ENCODE measurements around the gene VAMP1. TPM values are rescaled to one million over a fixed set of nuclear protein-coding genes. Genes with fewer than 3 reads are reported as not detected.
A peak's percentile ranks its signal among the peaks of the same experiment; 100 is the strongest.

VAMP1 gene
- total and polyA plus RNA-seq, 2 of the 13 experiments (the other 11 are each of a cell fraction or from before 2014, with no cell fraction given) = 2.5 to 7.4 TPM

GRCh38 chr12:6451348-6452244 is 18.9 kb downstream of the VAMP1 start, which contains the start of gene TAPBPL (continued):
- TF ChIP-seq AGO1 (IDR thresholded peaks at IDR 0.05; ENCODE audit: low read depth, low read length, poor library complexity, severe bottlenecking) (no peak), MEIS2 (CRISPR knock-in tag; IDR thresholded peaks at IDR 0.05) (peak; percentile 28; the same call in 1 of the 2 replicates), LCORL (IDR thresholded peaks at IDR 0.05) (no peak), LCORL (CRISPR knock-in tag; IDR thresholded peaks at IDR 0.05) (peak; percentile 70; the same call in 1 of the 2 replicates), NKX3-1 (CRISPR knock-in tag; IDR thresholded peaks at IDR 0.05) (peak; percentile 59; the same call in 1 of the 2 replicates), RAD21 (CRISPR knock-in tag; IDR thresholded peaks at IDR 0.05) (no peak), ZNF263 (CRISPR knock-in tag; IDR thresholded peaks at IDR 0.05) (no peak), PHF5A (CRISPR knock-in tag; IDR thresholded peaks at IDR 0.05; ENCODE audit: low read depth, unreplicated experiment) (peak; percentile 34), ZNF790 (CRISPR knock-in tag; IDR thresholded peaks at IDR 0.05; ENCODE audit: borderline replicate concordance) (0 out of 2 replicates have a peak, but pooled peaks have one; percentile 38), ZNF780A (CRISPR knock-in tag; IDR thresholded peaks at IDR 0.05) (no peak), ZNF605 (CRISPR knock-in tag; IDR thresholded peaks at IDR 0.05) (peak; percentile 80), GMEB2 (CRISPR knock-in tag; IDR thresholded peaks at IDR 0.05; ENCODE audit: low read depth) (no peak), ZNF607 (CRISPR knock-in tag; IDR thresholded peaks at IDR 0.05; ENCODE audit: borderline replicate concordance) (peak; percentile 21; the same call in 1 of the 2 replicates), NCOA1 (CRISPR knock-in tag; IDR thresholded peaks at IDR 0.05) (no peak), FOSL2 (CRISPR knock-in tag; IDR thresholded peaks at IDR 0.05) (0 out of 2 replicates have a peak, but pooled peaks have one; percentile 23), ZNF776 (CRISPR knock-in tag; IDR thresholded peaks at IDR 0.05) (no peak), EHMT2 (IDR thresholded peaks at IDR 0.05; ENCODE audit: borderline replicate concordance, low read depth, low read length) (no peak), ZNF646 (CRISPR knock-in tag; IDR thresholded peaks at IDR 0.05) (no peak; the same call in 1 of the 2 replicates), NCOA5 (CRISPR knock-in tag; IDR thresholded peaks at IDR 0.05) (no peak), ZNF616 (CRISPR knock-in tag; IDR thresholded peaks at IDR 0.05; ENCODE audit: low read depth) (no peak), RFXANK (CRISPR knock-in tag; IDR thresholded peaks at IDR 0.05) (no peak)
